Activated T-cell treated with anti-CD3 and anti-CD28 coated beads, Interleukin-2, amount 50 U/mL, for 48 hours (primary cell): Measurements from ENCODE around the gene DNAH3.
"Not testable (repeated sequence)": the region's sequence is repeated elsewhere in the genome, so short reads cannot be mapped to it uniquely, and the experiment has no call there.

Source experiments
- DNase-seq, 2 experiments: peaks; one replicate each; pipeline ENCODE4 v3.0.0-alpha.2; 2020

DNAH3 gene

GRCh38 chr16:21150375-21151001 is at the start of gene DNAH3:
Gene DNAH3, minus strand, starts transcription at chr16:21150846. Its CDS starts 527 bp downstream, at chr16:21150319.
- no peak for DNase-seq

GRCh38 chr16:21199607-21200218 is 49.1 kb upstream of the DNAH3 start:
- DNase-seq: no peak

- DNase-seq: no peak
Measured at GRCh38 chr16:21197621-21198020, 47.0 kb upstream of the DNAH3 start.

- no peak for DNase-seq
Measured at GRCh38 chr16:21197112-21197511, 46.5 kb upstream of the DNAH3 start.

- DNase-seq: not testable (repeated sequence)
Measured at GRCh38 chr16:21195330-21195729, 44.7 kb upstream of the DNAH3 start.

GRCh38 chr16:21194771-21195301 is 44.2 kb upstream of the DNAH3 start:
- DNase-seq: no peak

- no peak for DNase-seq
Measured at GRCh38 chr16:21192991-21193390, 42.3 kb upstream of the DNAH3 start.

- DNase-seq: no peak
Measured at GRCh38 chr16:21190599-21190998, 40.0 kb upstream of the DNAH3 start.

GRCh38 chr16:21190013-21190412 is 39.4 kb upstream of the DNAH3 start:
- DNase-seq: no peak

- no peak for DNase-seq
Measured at GRCh38 chr16:21189311-21189710, 38.7 kb upstream of the DNAH3 start.

- DNase-seq: no peak
Measured at GRCh38 chr16:21186326-21186691, 35.7 kb upstream of the DNAH3 start.

GRCh38 chr16:21185659-21186325 is 35.1 kb upstream of the DNAH3 start:
- no peak for DNase-seq

- DNase-seq: peak; percentile 36 to 42
Measured at GRCh38 chr16:21184834-21185233, 34.2 kb upstream of the DNAH3 start.

- no peak for DNase-seq
Measured at GRCh38 chr16:21183995-21184394, 33.3 kb upstream of the DNAH3 start.

GRCh38 chr16:21179983-21180365 is 29.3 kb upstream of the DNAH3 start:
- no peak for DNase-seq

GRCh38 chr16:21179126-21179982 is 28.7 kb upstream of the DNAH3 start:
- DNase-seq: no peak

- DNase-seq: no peak
Measured at GRCh38 chr16:21175397-21175796, 24.8 kb upstream of the DNAH3 start.

- no peak for DNase-seq
Measured at GRCh38 chr16:21172650-21173049, 22.0 kb upstream of the DNAH3 start.

- not testable (repeated sequence) for DNase-seq
Measured at GRCh38 chr16:21170116-21170515, 19.5 kb upstream of the DNAH3 start.

GRCh38 chr16:21169249-21169981 is 18.8 kb upstream of the DNAH3 start:
- no peak for DNase-seq

GRCh38 chr16:21167929-21168602 is 17.4 kb upstream of the DNAH3 start:
- DNase-seq: no peak

- no peak for DNase-seq
Measured at GRCh38 chr16:21167360-21167759, 16.7 kb upstream of the DNAH3 start.
